ENCODE data around the gene MAGEL2.
A peak's percentile ranks its signal among the peaks of the same experiment; 100 is the strongest.

The MAGEL2 gene

DNA sequence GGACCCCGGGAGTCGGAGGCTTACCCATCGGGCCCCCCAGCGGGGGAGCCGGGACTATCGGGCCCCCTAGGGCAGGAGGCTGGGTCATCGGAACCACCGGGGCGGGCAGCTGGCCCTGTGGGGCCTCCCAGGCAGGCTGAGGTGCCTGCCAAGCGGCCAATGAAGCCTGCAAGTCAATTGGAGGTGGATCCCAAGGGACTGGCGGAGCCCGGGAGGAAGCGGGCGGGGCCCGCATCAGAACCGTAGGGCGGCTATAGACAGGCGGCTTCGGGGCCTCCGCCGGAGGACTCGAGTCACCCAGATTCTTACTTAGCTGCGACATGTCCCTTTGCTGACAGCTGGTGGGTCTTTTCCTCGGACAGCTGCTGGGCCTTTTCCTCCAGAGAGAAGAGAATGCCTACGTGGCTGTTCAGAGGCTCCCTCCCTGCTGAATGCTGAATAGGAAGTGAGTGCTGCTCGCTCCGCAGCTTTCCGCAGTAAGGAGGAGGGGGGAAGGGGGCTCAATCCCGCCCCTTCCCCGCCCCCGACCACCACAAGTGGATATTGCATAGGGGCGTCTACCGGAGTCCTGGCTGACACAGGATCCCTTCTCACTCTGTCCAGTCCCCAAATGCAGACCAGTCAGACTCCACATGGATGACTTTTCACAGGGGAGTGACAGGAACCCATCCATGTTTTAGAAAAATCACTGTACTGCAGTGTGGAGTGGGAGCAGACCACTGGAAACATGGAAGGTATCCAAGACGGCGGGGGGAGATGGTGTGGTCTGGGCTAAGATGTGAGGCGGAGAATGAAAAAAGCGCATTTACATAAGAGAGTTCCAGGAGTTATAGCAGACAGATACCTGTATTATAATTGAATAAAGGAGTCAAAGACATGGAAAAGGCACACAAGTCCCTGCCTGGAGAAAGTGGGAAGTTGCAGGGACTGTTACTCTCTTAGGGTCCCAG is at the start of gene MAGEL2:
Gene MAGEL2 (minus strand): TSS at position 447 of the 950 bp plus-strand sequence. CDS start 125 bp downstream, at position 322.
- no peak for DNase-seq

DNA sequence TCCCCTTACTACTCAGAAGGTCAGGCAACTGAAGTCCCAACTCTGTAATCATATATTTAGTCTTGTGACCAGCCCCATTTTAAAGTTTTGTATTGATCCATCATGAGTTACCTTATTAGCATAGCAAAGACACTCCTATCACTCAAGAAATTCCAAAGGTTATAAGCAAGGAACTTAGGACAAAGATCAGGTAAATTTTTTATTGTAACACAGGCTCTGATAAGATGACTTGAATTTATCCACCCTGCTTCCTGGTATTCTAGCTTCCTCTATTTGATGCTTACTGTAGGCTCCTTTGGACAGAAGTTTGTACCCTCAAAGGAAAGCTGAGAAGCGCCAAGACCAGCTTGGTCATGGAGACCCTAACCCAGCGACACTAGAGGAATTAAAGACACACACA is 47.6 kb upstream of the MAGEL2 start:
- no peak for DNase-seq

- DNase-seq: no peak
Measured at GRCh38 chr15:23694592-23694991, 46.9 kb upstream of the MAGEL2 start.

DNA sequence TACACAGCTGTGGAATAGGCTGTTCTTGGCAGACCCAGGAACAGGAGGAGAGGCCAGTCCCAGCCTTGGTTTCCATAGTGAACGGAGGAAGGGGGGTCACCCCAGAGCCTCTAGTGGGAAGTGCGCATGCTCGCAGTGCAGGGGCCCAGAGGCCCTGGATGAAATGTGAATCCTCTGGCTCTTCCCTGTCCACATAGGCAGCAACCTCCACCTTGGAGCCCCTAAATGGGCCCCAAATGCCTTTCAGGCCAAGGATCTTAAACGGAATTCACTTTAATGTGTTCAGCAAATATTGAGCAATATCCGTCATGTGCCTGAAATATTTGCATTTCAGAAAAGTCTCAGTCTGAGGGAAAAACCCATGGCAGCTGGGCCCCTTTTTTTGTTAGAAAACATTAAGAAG is 42.8 kb upstream of the MAGEL2 start:
- DNase-seq: peak in 1 of 3 donors; percentile 2

DNA sequence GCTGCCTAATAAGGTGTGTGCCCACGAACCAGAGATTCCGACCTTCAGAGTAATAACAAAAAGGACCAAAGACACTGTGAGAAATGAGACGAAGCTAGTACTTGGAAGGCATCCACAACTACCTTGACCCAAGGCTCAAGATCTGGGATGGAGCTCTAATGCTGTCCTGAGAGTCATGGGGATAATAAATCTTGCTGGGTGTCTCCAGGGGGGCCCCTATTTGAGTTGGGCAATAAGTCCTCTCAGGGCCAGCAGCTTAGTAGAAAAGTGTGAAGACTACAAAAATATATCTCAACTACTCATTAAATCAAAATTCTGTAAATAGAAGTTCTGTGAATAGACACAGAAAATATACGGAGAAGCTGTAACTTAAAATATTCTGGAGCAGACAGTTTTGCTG is 42.3 kb upstream of the MAGEL2 start:
- no peak for DNase-seq

DNA sequence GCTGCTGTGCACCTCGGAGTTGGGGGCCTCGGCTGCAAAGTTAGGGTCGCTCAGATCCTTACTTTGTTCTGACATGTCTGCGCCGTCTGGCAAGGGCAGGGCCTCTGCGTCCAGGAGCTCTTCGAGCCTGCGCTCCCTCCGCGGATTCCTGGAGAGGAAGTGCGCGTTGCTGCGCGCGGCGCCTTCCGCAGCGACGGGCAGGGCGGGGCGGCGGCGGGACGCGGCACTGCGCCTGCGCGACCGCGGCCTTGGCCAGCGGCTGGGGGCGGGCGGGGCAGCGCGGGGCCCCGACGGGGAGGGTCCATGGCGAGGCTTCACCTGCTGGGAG is 39.4 kb upstream of the MAGEL2 start, which contains the start of gene NDN:
Gene NDN (minus strand): TSS at position 163 of the 328 bp plus-strand sequence. CDS start 88 bp downstream, at position 75.
- peak; percentile 39 to 55 (median 46) for DNase-seq

DNA sequence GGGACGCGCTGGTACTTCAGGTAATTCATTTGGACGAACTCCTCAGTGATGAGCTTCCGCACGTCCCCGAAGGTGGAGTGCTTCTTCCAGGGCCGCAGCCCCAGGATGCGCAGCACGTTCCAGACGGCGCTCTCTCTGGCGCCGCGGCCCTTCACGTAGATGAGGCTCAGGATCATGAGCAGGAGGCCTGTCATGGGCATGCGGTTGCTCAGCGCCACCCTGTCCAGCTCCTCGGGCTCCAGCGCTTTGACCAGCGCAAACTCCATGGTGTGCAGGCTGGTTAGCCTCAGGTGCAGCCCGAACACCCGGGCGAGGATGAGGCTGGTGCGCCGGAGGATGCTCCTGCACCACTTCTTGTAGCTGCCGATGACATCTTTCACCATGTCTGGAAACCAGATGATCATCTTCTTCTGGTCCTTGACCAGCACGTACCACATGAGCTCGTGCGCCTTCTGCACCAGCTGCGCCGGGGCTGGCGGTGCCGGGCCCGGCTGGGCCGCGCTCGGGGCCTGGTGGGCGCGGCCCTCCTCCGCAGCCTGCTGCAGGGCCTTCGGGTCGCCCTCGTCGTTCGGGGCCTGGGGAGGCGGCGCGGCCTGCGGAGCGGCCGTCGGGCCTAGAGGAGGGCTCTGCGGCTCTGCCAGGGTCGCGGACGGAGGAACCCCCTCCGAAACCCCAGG is 38.9 kb upstream of the MAGEL2 start:
- DNase-seq: no peak

DNA sequence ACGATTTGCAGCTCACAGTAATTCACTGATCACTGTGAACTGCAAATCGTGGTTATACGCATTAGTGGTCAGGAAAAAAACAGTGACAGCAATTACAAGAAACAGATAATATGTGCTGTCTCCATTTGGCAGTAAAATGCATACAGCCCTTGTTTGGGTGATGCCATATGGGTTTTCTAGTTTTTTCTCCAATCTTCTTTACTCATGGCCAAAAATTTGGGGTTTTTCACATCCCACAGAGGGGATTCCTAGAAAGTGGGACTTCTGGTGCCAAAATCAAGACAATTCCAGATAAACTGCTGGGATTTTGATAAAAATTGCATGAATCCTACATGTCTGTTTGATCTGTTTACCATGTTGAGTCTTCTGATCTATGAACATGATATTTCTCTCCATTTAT is 23.8 kb upstream of the MAGEL2 start:
- DNase-seq: no peak

- DNase-seq: no peak
Measured at GRCh38 chr15:23670970-23671369, 23.3 kb upstream of the MAGEL2 start.

- DNase-seq: no peak
Measured at GRCh38 chr15:23663232-23663631, 15.6 kb upstream of the MAGEL2 start.

- peak; percentile 15 to 25 (median 24) for DNase-seq
Measured at GRCh38 chr15:23648920-23649515, 1.4 kb upstream of the MAGEL2 start.

DNA sequence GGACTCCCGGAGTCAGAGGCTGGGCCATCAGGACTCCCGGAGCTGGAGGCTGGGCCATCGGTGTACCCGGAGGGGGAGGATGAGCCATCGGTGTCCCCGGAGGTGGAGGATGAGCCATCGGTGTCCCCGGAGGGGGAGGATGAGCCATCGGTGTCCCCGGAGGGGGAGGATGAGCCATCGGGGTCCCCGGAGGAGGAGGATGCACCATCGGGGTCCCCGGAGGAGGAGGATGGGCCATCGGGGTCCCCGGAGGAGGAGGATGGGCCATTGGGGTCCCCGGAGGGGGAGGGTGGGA is 719 bp downstream of the MAGEL2 start:
- no peak for DNase-seq

DNA sequence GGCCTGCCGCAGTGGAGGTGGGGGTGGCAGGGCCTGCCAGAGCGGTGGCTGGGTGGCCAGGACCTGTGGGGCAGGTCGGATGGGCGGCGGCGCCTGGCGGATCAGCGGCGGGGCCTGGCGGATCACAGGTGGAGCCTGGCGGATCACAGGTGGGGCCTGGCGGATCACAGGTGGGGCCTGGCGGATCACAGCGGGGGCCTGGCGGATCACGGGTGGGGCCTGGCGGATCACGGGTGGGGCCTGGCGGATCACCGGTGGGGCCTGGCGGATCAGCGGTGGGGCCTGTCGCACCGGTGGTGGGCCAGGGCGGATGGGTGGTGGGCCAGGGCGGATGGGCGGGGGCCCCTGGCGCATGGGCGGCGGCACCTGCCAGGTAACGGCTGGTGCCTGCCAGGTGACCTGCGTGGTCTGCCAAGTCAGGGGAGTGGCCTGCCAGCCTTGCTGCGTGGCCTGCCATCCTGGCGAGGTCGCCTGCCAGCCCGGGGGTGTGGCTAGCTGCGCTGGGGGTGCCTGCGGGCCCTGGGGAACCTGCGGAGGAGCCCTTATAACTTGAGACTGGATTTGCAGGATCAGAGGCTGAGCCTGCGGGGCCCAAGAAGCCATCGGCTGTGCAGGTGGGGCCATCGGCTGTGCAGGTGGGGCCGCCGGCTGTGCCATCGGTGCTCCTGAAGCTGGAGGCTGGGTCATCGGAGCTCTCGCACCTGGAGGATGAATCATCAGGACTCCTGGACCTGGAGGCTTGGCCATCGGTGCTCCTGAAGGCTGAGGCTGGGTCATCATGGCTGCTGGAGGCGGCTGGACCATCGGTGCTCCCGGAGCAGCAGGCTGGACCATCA is 1.3 kb downstream of the MAGEL2 start:
- DNase-seq: no peak

- DNase-seq: no peak
Measured at GRCh38 chr15:23645371-23646164, 2.1 kb downstream of the MAGEL2 start.

- DNase-seq: no peak
Measured at GRCh38 chr15:23644829-23645228, 2.8 kb downstream of the MAGEL2 start.

DNA sequence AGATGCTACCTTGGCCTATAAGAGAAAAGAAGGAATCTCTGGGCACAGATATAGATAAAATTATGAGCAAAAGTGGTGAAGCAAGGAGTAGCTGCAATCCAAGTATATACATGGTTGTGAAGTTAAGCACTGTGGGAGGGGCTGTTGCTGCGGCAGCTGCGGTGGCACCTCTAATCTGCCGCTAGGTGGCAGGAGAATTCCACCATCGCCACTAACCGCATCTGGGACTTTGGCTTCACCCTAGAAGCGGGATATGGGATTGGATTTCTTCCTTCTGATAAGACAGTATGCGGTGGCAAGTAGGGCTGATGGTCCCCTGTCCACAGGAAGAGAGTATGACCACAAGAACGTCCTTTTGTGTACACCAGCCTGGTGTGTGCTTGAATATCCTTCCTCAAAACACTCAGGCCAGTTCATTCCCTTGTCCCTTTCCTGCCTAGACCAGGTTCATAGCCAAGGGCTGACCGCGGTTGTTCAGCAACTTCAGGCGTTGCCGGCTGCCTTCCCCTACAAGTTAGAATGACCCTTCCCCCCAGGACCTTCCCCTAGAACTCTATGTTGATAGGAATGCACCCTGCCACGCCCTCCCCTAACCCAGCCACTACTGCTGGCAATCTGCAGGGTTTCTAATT is 5.1 kb downstream of the MAGEL2 start:
- peak; percentile 57 to 64 (median 64) for DNase-seq

DNA sequence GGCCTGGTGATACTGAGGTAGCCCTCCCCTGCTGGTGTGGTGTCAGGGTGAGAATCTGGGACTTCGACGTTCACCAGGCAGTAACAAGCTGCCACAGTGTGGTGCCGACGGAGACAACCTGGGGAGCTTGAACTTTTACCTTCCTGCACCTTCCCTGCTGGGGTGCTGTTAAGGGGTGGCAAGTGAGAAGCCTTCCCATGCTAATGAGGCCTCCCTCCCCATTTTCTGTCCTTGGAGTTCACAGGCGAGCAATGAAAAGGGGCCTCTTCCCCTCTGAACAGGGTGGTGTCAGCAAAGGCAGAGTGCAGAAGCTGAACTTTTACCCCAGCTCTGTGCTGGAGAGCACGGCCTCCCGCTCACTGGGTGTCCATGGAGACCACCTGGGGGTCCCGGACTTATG is 13.5 kb downstream of the MAGEL2 start:
- DNase-seq: peak in 1 of 3 donors; percentile 6

DNA sequence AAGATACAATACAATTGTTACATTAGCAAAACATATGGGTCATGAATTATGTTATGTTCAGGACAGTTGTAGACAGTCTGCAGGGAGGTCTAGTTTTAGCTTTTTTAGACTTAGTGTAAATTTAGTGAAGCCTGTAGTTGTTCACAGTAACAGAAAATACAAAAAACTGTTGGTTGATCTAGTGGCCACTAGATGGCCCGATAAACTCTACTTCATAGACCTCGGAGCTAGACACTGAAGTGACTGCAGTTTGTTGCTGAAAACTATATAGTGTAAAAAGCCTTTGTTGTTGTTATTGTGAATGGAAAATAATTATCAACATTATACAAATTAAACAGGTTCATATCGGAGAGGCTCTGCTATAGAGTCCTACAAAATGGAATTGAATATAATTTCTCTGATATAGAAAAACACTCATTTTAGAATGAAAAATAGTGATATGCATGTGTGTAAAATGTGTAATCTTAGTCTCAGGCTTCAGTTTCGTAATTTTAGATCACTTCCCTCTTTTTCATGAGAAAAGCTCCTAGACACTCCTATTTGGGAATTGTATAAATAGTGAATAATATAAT is 18.3 kb downstream of the MAGEL2 start:
- DNase-seq: peak in 2 of 3 donors; percentile 2 to 4

- no peak for DNase-seq
Measured at GRCh38 chr15:23628612-23629233, 18.9 kb downstream of the MAGEL2 start.

- DNase-seq: no peak
Measured at GRCh38 chr15:23616536-23616935, 31.1 kb downstream of the MAGEL2 start.

DNA sequence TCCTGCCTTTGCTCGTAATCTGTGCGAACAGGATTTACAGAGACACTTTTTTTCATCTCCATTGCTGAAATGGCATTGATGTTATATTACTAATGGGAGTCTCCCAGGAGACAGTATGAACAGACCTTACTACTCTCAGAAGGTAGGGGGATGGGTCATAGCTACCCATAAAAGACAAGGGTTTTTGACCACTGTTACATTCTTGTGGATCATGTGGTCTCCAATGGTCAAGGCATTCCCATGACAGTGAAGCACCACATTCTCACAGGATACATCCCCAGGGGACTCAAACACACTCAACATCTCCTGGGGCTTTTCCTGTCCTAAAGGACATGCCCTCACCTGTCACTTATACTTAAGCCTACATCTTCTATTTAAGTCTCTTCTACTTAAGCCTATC is 41.4 kb downstream of the MAGEL2 start:
- no peak for DNase-seq

All from suppressor macrophage treated with lipopolysaccharide for 1 hour (primary cell).